ENCODE results near the gene IZUMO1. TPM values are rescaled to one million over a fixed set of nuclear protein-coding genes. Genes with fewer than 3 reads are reported as not detected.
A peak's percentile ranks its signal among the peaks of the same experiment; 100 is the strongest.

The IZUMO1 gene
- total and polyA plus RNA-seq, 2 of the 13 experiments (the other 11 are each of a cell fraction or from before 2014, with no cell fraction given), result 0.07 to 0.22 TPM

- no peak for TF ChIP-seq ZNF577 (CRISPR knock-in tag; IDR thresholded peaks at IDR 0.05; ENCODE audit: borderline replicate concordance, low read depth)
- no peak for TF ChIP-seq SP5 (CRISPR knock-in tag; IDR thresholded peaks at IDR 0.05; ENCODE audit: borderline replicate concordance, low read depth)
- TF ChIP-seq KIAA2018 (CRISPR knock-in tag; IDR thresholded peaks at IDR 0.05; ENCODE audit: borderline replicate concordance), result no peak
- no peak for TF ChIP-seq ZNF282 (IDR thresholded peaks at IDR 0.05; ENCODE audit: partially characterized antibody)
- TF ChIP-seq ZNF570 (CRISPR knock-in tag; IDR thresholded peaks at IDR 0.05; ENCODE audit: borderline replicate concordance), result no peak
- no peak for TF ChIP-seq DR1 (CRISPR knock-in tag; IDR thresholded peaks at IDR 0.05)
- no peak for TF ChIP-seq HDAC2 (CRISPR knock-in tag; IDR thresholded peaks at IDR 0.05)
- TF ChIP-seq GABPB1 (CRISPR knock-in tag; IDR thresholded peaks at IDR 0.05), result peak; percentile 30; the same call in 1 of the 2 replicates
- TF ChIP-seq ZNF761 (CRISPR knock-in tag; conservative IDR thresholded peaks at IDR 0.05), result no peak
- no peak for TF ChIP-seq ZUFSP (CRISPR knock-in tag; IDR thresholded peaks at IDR 0.05; ENCODE audit: borderline replicate concordance)
- no peak for TF ChIP-seq ZNF543 (CRISPR knock-in tag; IDR thresholded peaks at IDR 0.05)
- TF ChIP-seq XBP1 (CRISPR knock-in tag; IDR thresholded peaks at IDR 0.05), result no peak
- TF ChIP-seq, protein P1, sequence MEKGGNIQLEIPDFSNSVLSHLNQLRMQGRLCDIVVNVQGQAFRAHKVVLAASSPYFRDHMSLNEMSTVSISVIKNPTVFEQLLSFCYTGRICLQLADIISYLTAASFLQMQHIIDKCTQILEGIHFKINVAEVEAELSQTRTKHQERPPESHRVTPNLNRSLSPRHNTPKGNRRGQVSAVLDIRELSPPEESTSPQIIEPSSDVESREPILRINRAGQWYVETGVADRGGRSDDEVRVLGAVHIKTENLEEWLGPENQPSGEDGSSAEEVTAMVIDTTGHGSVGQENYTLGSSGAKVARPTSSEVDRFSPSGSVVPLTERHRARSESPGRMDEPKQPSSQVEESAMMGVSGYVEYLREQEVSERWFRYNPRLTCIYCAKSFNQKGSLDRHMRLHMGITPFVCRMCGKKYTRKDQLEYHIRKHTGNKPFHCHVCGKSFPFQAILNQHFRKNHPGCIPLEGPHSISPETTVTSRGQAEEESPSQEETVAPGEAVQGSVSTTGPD (CRISPR knock-in tag; IDR thresholded peaks at IDR 0.05), result no peak
- TF ChIP-seq SIX4 (CRISPR knock-in tag; IDR thresholded peaks at IDR 0.05), result no peak
- TF ChIP-seq ZNF337 (CRISPR knock-in tag; IDR thresholded peaks at IDR 0.05; ENCODE audit: borderline replicate concordance, low read depth), result no peak
- 0 out of 2 replicates have a peak, but pooled peaks have one; percentile 27 for TF ChIP-seq POLR2G (IDR thresholded peaks at IDR 0.05; ENCODE audit: low read depth, low read length)
- TF ChIP-seq STAT5B (CRISPR knock-in tag; IDR thresholded peaks at IDR 0.05), result no peak
- TF ChIP-seq ZNF260 (CRISPR knock-in tag; IDR thresholded peaks at IDR 0.05; ENCODE audit: borderline replicate concordance, low read depth), result no peak
- TF ChIP-seq ZNF550 (CRISPR knock-in tag; IDR thresholded peaks at IDR 0.05; ENCODE audit: borderline replicate concordance), result no peak
- TF ChIP-seq MAFF (IDR thresholded peaks at IDR 0.05; ENCODE audit: low read depth, low read length), result no peak
These were observed 8.5 kb upstream of the IZUMO1 start, which contains the start of gene FGF21 (continued) for GRCh38 chr19:48755084-48755641.

Measured in HepG2 (cell line).